ENCODE data around the gene DPP3. TPM values are rescaled to one million over a fixed set of nuclear protein-coding genes. Genes with fewer than 3 reads are reported as not detected.
A peak's percentile ranks its signal among the peaks of the same experiment; 100 is the strongest.
"Not testable (repeated sequence)": the region's sequence is repeated elsewhere in the genome, so short reads cannot be mapped to it uniquely, and the experiment has no call there.

The DPP3 gene
- total RNA-seq, 4 donors from 2014 or later = 2.1 to 14.1 (median 8.7) TPM

DNA sequence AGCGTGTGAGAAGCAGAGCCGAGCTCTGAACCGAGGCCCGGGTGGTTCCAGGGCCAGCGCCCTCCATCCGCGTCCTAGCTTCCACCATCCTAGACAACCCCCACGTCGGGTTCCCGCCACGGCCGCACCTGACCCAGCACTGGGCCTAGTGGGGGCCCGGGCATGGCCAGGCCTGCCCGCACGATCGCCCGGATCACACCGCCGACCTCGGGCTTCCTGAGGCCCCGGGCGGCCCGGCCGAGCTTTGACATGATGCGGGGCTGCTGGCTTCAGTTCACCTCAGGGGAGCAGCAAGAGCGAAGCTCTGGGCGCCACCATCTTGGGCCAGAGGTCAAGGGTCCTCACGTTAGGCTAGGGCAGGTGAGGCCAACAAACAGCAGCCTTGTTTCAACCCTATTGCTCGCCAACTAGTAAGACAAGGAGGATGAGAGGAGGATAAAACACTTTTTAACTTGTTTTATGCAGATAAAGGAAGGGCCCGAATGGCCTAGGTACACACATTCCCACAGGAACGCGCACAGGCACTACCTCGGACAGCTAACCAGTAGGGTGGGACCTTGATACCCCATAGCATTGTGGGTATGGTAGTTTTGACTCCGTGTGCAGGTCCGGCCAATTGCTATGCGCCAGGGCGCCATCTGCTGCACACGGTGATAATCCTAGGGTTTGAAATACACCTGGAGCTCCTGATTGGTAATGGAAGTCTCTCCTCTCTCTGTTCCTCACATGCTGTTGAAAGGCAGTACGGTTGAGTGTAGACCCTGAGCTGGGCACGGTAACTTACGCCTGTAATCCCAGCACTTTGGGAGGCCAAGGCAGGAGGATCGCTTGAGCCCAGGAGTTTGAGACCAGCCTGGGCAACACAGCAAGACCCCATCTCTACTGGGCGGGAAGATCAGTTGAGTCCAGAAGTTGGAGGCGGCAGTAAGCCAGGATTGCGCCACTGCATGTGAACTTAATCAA is 41.4 kb upstream of the DPP3 start, which contains the start of gene MRPL11:
MRPL11 (minus strand) TSS at position 345 of the 963 bp plus-strand sequence; CDS start at position 251, 94 bp downstream.
- H3K4me1 ChIP-seq = no peaks in the 10 kb centered on the region
- peak; percentile 87 to 89 for DNase-seq
- intact Hi-C loops (cut with DNase I; ENCODE audit: low total_unique reads) = loop anchor here (5.0 kb wide), 1 partner anchor 36 kb away; no protein-coding TSS in a partner anchor
- peak within 1 kb of the TSS; percentile 70 to 77 for H3K4me3 ChIP-seq
- TF ChIP-seq POLR2A (IDR thresholded peaks at IDR 0.05) (peak in 1 of 2 donors; percentile 32), CTCF (IDR thresholded peaks at IDR 0.05) (peak; percentile 66 to 80 (median 74))
- no peaks in the 10 kb centered on the region for H3K36me3 ChIP-seq
- no peaks in the 10 kb centered on the region for H3K27me3 ChIP-seq
- peak within 1 kb of the TSS; percentile 79 to 87 for H3K27ac ChIP-seq
- H3K9me3 ChIP-seq = no peaks in the 10 kb centered on the region

GRCh38 chr11:66440101-66440939 is 39.9 kb upstream of the DPP3 start:
- H3K4me3 ChIP-seq; H3K4me1 ChIP-seq; DNase-seq; H3K27ac ChIP-seq; H3K36me3 ChIP-seq; intact Hi-C loops (cut with DNase I; ENCODE audit: low total_unique reads); H3K27me3 ChIP-seq; H3K9me3 ChIP-seq: not testable (repeated sequence)

DNA sequence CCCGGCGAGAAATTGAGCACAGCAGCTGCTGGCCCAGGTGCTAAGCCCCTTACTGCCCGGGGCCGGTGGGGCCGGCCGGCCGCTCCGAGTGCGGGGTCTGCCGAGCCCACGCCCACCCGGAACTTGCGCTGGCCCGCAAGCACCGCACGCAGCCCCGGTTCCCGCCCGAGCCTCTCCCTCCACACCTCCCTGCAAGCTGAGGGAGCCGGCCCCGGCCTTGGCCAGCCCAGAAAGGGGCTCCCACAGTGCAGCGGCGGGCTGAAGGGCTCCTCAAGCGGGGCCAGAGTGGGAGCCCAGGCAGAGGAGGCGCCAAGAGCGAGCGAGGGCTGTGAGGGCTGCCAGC is 39.3 kb upstream of the DPP3 start:
- DNase-seq; intact Hi-C loops (cut with DNase I; ENCODE audit: low total_unique reads); H3K9me3 ChIP-seq: not testable (repeated sequence)

GRCh38 chr11:66443602-66444001 is 36.6 kb upstream of the DPP3 start:
- Histone ChIP-seq H3K27ac (no peak overlapping the region), H3K27me3 (no peaks in the 10 kb centered on the region), H3K4me3 (no peak overlapping the region), H3K4me1 (no peaks in the 10 kb centered on the region), H3K9me3 (no peaks in the 10 kb centered on the region), H3K36me3 (no peaks in the 10 kb centered on the region)
- TF ChIP-seq CTCF (IDR thresholded peaks at IDR 0.05) = no peak
- no peak for TF ChIP-seq POLR2A (IDR thresholded peaks at IDR 0.05)
- DNase-seq = no peak
- intact Hi-C loops (cut with DNase I; ENCODE audit: low total_unique reads) = no loop called here

More for the DNA sequence above, 39.3 kb upstream of the DPP3 start:
- H3K27me3 ChIP-seq, H3K4me3 ChIP-seq, H3K4me1 ChIP-seq, H3K36me3 ChIP-seq, H3K27ac ChIP-seq: not testable (repeated sequence)

GRCh38 chr11:66447012-66447411 is 33.2 kb upstream of the DPP3 start:
- H3K4me3 ChIP-seq = no peak overlapping the region
- no peaks in the 10 kb centered on the region for H3K27me3 ChIP-seq
- intact Hi-C loops (cut with DNase I; ENCODE audit: low total_unique reads) = no loop called here
- DNase-seq = no peak
- H3K9me3 ChIP-seq = no peaks in the 10 kb centered on the region
- TF ChIP-seq POLR2A (IDR thresholded peaks at IDR 0.05) (no peak), CTCF (IDR thresholded peaks at IDR 0.05) (no peak)
- H3K27ac ChIP-seq = no peak overlapping the region
- H3K36me3 ChIP-seq = no peaks in the 10 kb centered on the region
- no peaks in the 10 kb centered on the region for H3K4me1 ChIP-seq

- no peaks in the 10 kb centered on the region for H3K27me3 ChIP-seq
- no peak overlapping the region for H3K27ac ChIP-seq
- no peak overlapping the region for H3K4me3 ChIP-seq
- DNase-seq = no peak
- H3K4me1 ChIP-seq = no peaks in the 10 kb centered on the region
- TF ChIP-seq POLR2A (IDR thresholded peaks at IDR 0.05) (no peak), CTCF (IDR thresholded peaks at IDR 0.05) (no peak)
- H3K9me3 ChIP-seq = no peaks in the 10 kb centered on the region
- intact Hi-C loops (cut with DNase I; ENCODE audit: low total_unique reads) = no loop called here
- no peaks in the 10 kb centered on the region for H3K36me3 ChIP-seq
These were observed 31.7 kb upstream of the DPP3 start for GRCh38 chr11:66448523-66448922.
